OCI-LY1 (cell line): ENCODE results near the gene NELFCD.

Source experiments
- CTCF ChIP-seq: fragments of 200-600 bp; sonication (generic), shearing (Covaris generic); IDR thresholded peaks from 2 replicates; pipeline ENCODE4 v1.5.1; 2017; ENCODE audit warnings: mild to moderate bottlenecking, antibody characterized with exemption, low read length, moderate library complexity, mixed read lengths
- EZH2 ChIP-seq: fragments of 200-600 bp; sonication (generic), shearing (Covaris generic); IDR thresholded peaks from 2 replicates; pipeline ENCODE4 v1.8.0; 2017; ENCODE audit warnings: borderline replicate concordance, mixed run types, mild to moderate bottlenecking, antibody characterized with exemption, low read length, moderate library complexity, mixed read lengths

GRCh38 chr20:59025511-59025910 is 44.5 kb downstream of the NELFCD start:
- TF ChIP-seq CTCF (no peak), EZH2 (no peak)
